Stimulated activated CD8-positive, alpha-beta memory T cell treated with anti-CD3 and anti-CD28 coated beads, Interleukin-12 subunit alpha, Interleukin-12 subunit beta, amount 100 ng/mL, for 24 hours (primary cell): ENCODE data around the gene SLFN11.
A peak's percentile ranks its signal among the peaks of the same experiment; 100 is the strongest.
"Not testable (repeated sequence)": the region's sequence is repeated elsewhere in the genome, so short reads cannot be mapped to it uniquely, and the experiment has no call there.

Experiments
- DNase-seq: peaks from one replicate; pipeline ENCODE4 v3.0.0-alpha.2; 2020; ENCODE audit errors: extremely low read depth

The SLFN11 gene

GRCh38 chr17:35373534-35373983, at the start of gene SLFN11:
TSS of gene SLFN11 (minus strand) at chr17:35373621. CDS start at chr17:35363807, 9,814 bp downstream.
- DNase-seq: peak; percentile 68

GRCh38 chr17:35421069-35421468, 47.6 kb upstream of the SLFN11 start:
- DNase-seq: not testable (repeated sequence)

- DNase-seq: no peak
Measured at GRCh38 chr17:35416659-35417058, 43.2 kb upstream of the SLFN11 start.

- not testable (repeated sequence) for DNase-seq
Measured at GRCh38 chr17:35414707-35415106, 41.3 kb upstream of the SLFN11 start.

GRCh38 chr17:35414247-35414646, 40.8 kb upstream of the SLFN11 start:
- DNase-seq: no peak

GRCh38 chr17:35407531-35407930, 34.1 kb upstream of the SLFN11 start:
- no peak for DNase-seq

- DNase-seq: no peak
Measured at GRCh38 chr17:35406568-35406967, 33.1 kb upstream of the SLFN11 start.

GRCh38 chr17:35404360-35404759, 30.9 kb upstream of the SLFN11 start:
- DNase-seq: no peak

GRCh38 chr17:35393783-35394182, 20.4 kb upstream of the SLFN11 start:
- DNase-seq: not testable (repeated sequence)

- DNase-seq: no peak
Measured at GRCh38 chr17:35390663-35391062, 17.2 kb upstream of the SLFN11 start.

- no peak for DNase-seq
Measured at GRCh38 chr17:35390156-35390555, 16.7 kb upstream of the SLFN11 start.

GRCh38 chr17:35387496-35387895, 14.1 kb upstream of the SLFN11 start:
- DNase-seq: no peak

- no peak for DNase-seq
Measured at GRCh38 chr17:35377706-35378105, 4.3 kb upstream of the SLFN11 start.

GRCh38 chr17:35377068-35377467, 3.6 kb upstream of the SLFN11 start:
- no peak for DNase-seq

GRCh38 chr17:35376245-35376644, 2.8 kb upstream of the SLFN11 start:
- no peak for DNase-seq

GRCh38 chr17:35374766-35375344, 1.4 kb upstream of the SLFN11 start:
- DNase-seq: no peak

GRCh38 chr17:35373984-35374765, 754 bp upstream of the SLFN11 start:
- no peak for DNase-seq

- DNase-seq: no peak
Measured at GRCh38 chr17:35372846-35373533, 431 bp downstream of the SLFN11 start.

- no peak for DNase-seq
Measured at GRCh38 chr17:35371934-35372333, 1.5 kb downstream of the SLFN11 start.

GRCh38 chr17:35368081-35368830, 5.2 kb downstream of the SLFN11 start:
- no peak for DNase-seq

- no peak for DNase-seq
Measured at GRCh38 chr17:35361027-35361426, 12.4 kb downstream of the SLFN11 start.

GRCh38 chr17:35359398-35359797, 14.0 kb downstream of the SLFN11 start:
- no peak for DNase-seq
